GM19328 (cell line): Measurements from ENCODE around the gene DHX15.
"Not testable (repeated sequence)": the region's sequence is repeated elsewhere in the genome, so short reads cannot be mapped to it uniquely, and the experiment has no call there.

Experiments used
- ATAC-seq: cut with Tn5 transposase; IDR thresholded peaks from one replicate; pipeline ENCODE4 v1.9.1; 2021; ENCODE audit warnings: mild to moderate bottlenecking, moderate library complexity; ENCODE audit not compliant: unreplicated experiment

Gene DHX15

DNA sequence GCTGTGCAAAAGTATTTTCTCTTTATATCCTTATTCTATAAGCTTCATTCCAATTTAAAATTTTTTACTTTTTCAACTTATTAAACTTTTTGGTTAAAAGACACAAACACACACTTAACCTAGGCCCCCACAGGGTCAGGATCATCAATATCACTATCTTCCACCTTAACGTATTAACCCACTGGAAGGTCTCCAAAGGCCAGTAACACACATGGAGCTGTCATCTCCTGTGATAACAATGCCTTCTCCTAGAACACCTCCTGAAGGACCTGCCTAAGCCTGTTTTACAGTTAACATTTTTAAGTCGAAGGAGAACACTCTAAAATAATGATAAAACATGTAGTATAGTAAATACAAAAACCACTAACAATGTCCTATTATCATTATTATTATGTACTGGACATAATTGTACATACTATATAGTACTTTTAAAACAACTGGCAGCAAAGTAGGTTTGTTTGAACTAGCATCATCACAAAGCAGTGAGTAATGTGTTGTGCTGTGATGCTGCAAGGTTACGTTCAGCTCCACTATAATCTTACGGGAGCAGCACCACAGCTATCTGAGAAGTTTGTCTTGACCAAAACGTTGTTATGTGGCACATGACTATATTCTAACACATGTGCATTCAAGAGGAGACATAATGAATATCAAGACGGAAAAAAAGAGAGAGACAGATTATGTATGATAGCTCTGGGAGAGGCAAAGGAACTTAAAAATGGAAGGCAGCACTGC is 33.7 kb downstream of the DHX15 start:
- no peak for ATAC-seq

GRCh38 chr4:24547979-24548378 is 36.4 kb downstream of the DHX15 start:
- no peak for ATAC-seq

- no peak for ATAC-seq
Observed at GRCh38 chr4:24544208-24544988, 40.0 kb downstream of the DHX15 start.

DNA sequence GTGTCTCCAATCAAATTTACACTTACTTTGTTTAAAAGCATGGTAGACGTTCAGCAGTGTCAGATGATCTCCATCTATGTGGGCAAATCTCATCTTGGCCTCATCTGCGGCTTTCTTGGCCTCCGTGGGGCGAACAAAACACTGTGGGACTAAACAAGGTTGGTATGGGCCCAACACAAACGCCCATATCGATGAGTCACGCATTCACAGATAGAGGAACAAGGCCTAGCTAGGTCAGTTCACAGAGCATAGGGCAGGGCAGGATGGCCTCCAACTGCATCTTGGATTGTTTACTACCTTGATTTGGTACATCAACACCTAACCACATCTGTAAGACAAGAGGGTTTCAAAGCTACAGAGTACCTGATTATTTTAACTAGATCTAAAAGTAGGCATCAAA is 47.3 kb downstream of the DHX15 start:
- no peak for ATAC-seq

DNA sequence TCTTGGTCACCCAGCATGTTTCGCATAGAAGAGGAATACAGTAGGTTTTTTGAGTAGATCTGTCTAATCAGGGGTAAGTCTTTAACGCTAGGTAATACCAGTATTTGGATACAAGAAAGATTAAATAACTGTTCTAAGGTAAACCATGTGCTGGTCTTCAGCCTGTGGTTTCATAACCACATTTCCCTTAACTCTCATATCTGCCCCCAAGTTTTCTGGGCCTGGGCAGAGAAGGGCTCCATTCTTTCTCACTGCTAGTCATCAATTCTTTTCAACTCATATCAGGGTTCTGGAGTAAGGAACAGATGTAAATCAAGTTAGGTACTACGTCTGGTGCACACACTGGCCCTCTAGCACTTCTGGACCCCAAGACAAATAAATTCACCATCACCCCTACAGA is 49.0 kb downstream of the DHX15 start:
- ATAC-seq, result no peak

DNA sequence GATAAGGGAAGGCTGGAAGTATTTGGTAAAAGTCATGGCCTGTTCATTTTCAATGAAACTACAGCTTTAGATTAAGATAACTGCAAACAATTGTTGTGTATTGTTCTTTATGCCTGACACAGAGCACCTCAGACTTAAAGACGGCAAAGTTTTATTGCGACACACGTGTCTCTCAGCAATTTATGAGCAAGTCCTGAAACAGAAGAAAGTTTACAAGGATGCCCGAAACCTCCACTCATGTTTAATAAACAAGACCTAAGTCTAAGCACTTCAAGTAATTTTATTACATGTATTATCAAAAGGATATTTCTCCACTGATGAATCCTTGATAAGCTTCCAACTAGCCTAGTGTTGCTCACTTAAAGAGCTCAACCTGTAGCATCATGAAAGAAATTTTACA is 51.0 kb downstream of the DHX15 start:
- ATAC-seq, result no peak

GRCh38 chr4:24529555-24529954 is 54.8 kb downstream of the DHX15 start:
- peak; percentile 54 for ATAC-seq

- ATAC-seq, result no peak
Observed at GRCh38 chr4:24527371-24527770, 57.0 kb downstream of the DHX15 start.

- no peak for ATAC-seq
Observed at GRCh38 chr4:24521544-24521943, 62.8 kb downstream of the DHX15 start.

DNA sequence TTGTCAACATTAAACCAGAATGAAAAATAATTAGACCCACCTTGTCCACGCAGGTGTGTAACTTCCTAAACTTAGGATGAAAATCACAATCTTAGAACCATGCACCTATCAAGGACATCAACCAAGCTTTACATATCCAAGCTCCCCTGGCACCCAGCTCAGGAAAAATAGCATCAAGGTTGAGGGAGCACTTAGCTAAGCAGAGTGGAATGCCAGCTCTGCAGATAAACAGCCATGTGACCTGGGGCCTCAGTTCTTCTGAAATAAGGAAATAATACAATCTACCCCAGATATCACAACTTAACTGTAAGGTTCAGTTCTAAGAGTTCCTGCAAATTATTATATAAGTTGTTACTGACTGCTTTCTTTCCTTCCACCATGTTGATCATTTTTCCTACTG is 64.7 kb downstream of the DHX15 start:
- no peak for ATAC-seq

GRCh38 chr4:24517676-24518075 is 66.7 kb downstream of the DHX15 start:
- ATAC-seq, result no peak

- no peak for ATAC-seq
Observed at GRCh38 chr4:24516926-24517325, 67.4 kb downstream of the DHX15 start.

GRCh38 chr4:24515698-24516097 is 68.7 kb downstream of the DHX15 start:
- no peak for ATAC-seq

DNA sequence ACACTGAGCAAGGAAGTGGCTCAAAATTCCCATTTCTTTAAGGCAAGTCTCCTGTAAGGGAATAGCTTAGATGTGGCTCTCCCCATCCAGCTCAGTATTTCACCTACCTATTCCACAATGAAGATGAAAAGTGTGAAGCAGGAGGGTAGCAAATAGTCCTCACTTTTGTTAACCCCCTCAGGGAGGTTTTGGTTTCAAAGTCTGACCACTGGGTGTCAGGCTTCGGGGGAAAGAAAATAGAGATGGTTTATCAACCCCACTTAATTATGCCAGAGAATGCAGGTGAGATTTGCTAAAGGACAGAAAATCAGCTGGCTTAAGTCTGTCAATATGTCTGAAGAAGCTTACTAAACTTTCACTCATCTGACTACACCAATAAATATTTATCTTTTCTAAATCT is 69.5 kb downstream of the DHX15 start:
- ATAC-seq, result no peak

GRCh38 chr4:24513718-24514117 is 70.6 kb downstream of the DHX15 start:
- ATAC-seq, result no peak

GRCh38 chr4:24511371-24512063 is 72.8 kb downstream of the DHX15 start:
- ATAC-seq, result no peak

GRCh38 chr4:24510091-24510490 is 74.3 kb downstream of the DHX15 start:
- no peak for ATAC-seq

GRCh38 chr4:24508541-24508940 is 75.8 kb downstream of the DHX15 start:
- no peak for ATAC-seq

- no peak for ATAC-seq
Observed at GRCh38 chr4:24507439-24507838, 76.9 kb downstream of the DHX15 start.

- ATAC-seq, result not testable (repeated sequence)
Observed at GRCh38 chr4:24503090-24503489, 81.3 kb downstream of the DHX15 start.

DNA sequence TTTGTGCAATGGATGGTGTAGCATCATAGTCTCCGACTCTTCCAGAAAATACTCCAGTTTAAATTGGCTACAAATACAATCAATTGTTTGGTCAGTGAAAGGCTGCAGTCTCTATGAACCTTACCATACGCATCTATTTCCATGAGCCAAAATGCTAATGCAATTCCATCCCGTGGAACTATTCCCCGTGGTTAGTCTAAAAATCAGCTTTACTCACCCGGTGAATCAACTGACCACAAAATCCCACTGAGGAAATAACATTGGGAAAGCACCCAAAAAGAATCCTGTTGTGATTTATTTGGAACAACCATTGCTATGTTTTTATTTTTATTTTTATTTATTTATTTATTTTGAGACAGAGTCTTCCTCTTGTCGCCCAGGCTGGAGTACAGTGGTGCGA is 87.1 kb downstream of the DHX15 start:
- ATAC-seq, result no peak

DNA sequence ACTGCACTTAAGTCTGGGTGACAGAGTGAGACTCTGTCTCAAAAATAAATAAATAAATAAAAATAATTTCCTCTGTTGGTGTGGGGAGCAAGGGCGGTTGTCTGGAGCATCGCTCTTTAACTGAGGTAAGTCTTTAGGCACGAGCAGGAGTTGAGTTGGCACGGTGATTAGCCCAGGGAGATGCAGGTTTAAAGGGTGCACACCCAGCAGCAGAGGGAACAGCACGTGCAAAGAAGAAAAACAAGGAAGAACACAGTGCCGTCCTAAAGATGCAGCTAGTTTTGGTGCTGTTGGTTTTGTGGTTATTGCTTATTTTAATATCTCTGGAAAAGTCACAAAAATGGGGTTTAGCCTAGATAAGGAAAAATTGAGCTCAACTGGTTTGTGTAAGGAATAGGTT is 87.8 kb downstream of the DHX15 start:
- ATAC-seq, result no peak
